GM23248 (cell line): Measurements from ENCODE around the gene C20orf144. TPM values are rescaled to one million over a fixed set of nuclear protein-coding genes. Genes with fewer than 3 reads are reported as not detected.

Source experiments
- DNase-seq: peaks from one replicate; pipeline ENCODE4 v3.0.0-alpha.2; 2015
- H2AFZ ChIP-seq: fragments of 200-600 bp; sonication (generic); 2 replicates; pipeline ENCODE4 v1.6.1; 2016; ENCODE audit warnings: antibody characterized with exemption
- H3F3A ChIP-seq: fragments of 200-600 bp; sonication (generic); 2 replicates; pipeline ENCODE4 v1.6.1; 2016; ENCODE audit warnings: mild to moderate bottlenecking, antibody characterized with exemption, mixed run types; ENCODE audit not compliant: insufficient read depth
- H3K27ac ChIP-seq: fragments of 200-600 bp; sonication (generic); 2 replicates; pipeline ENCODE4 v1.5.1; 2016; ENCODE audit warnings: mild to moderate bottlenecking
- H3K27me3 ChIP-seq: fragments of 200-600 bp; sonication (generic); replicated peaks from 2 replicates; pipeline ENCODE4 v1.6.1; 2016; ENCODE audit warnings: mild to moderate bottlenecking; ENCODE audit not compliant: insufficient read depth
- H3K36me3 ChIP-seq: fragments of 200-600 bp; sonication (generic); 2 replicates; pipeline ENCODE4 v1.6.1; 2016; ENCODE audit warnings: low read depth, mild to moderate bottlenecking
- H3K4me1 ChIP-seq: fragments of 200-600 bp; sonication (generic); 2 replicates; pipeline ENCODE4 v1.6.1; 2016; ENCODE audit warnings: mild to moderate bottlenecking; ENCODE audit not compliant: insufficient read depth
- H3K4me2 ChIP-seq: fragments of 200-600 bp; sonication (generic); one replicate; pipeline ENCODE4 v1.6.1; 2016; ENCODE audit warnings: mild to moderate bottlenecking; ENCODE audit not compliant: unreplicated experiment
- H3K4me3 ChIP-seq: fragments of 200-600 bp; sonication (generic); 2 replicates; pipeline ENCODE4 v1.5.1; 2016; ENCODE audit warnings: mild to moderate bottlenecking
- H3K79me2 ChIP-seq: fragments of 200-600 bp; sonication (generic); 2 replicates; pipeline ENCODE4 v1.6.1; 2016; ENCODE audit warnings: mild to moderate bottlenecking; ENCODE audit not compliant: insufficient read depth
- H3K9ac ChIP-seq: fragments of 200-600 bp; sonication (generic); 2 replicates; pipeline ENCODE4 v1.6.1; 2016; ENCODE audit warnings: mild to moderate bottlenecking
- H3K9me2 ChIP-seq: fragments of 200-600 bp; sonication (generic); 2 replicates; pipeline ENCODE4 v1.6.1; 2016; ENCODE audit warnings: mixed run types, mild to moderate bottlenecking, moderate library complexity; ENCODE audit not compliant: insufficient read depth
- H3K9me3 ChIP-seq: fragments of 200-600 bp; sonication (generic); one replicate; pipeline ENCODE4 v1.6.1; 2017; ENCODE audit warnings: low read depth
- H4K20me1 ChIP-seq: fragments of 200-600 bp; sonication (generic); 2 replicates; pipeline ENCODE4 v1.6.0; 2016; ENCODE audit not compliant: insufficient read depth
- EZH2 ChIP-seq: fragments of 200-600 bp; sonication (generic); IDR thresholded peaks from 2 replicates; pipeline ENCODE4 v1.6.1; 2018; ENCODE audit warnings: antibody characterized with exemption, mild to moderate bottlenecking; ENCODE audit not compliant: insufficient read depth, poor library complexity, severe bottlenecking
- EZH2phosphoT487 ChIP-seq: fragments of 200-600 bp; sonication (generic); IDR thresholded peaks from 2 replicates; pipeline ENCODE4 v1.6.1; 2018; ENCODE audit warnings: antibody characterized with exemption, moderate library complexity, mild to moderate bottlenecking, low read depth; ENCODE audit not compliant: insufficient read depth
- WGBS, 2 experiments: methylation state at CpG; one replicate each; pipeline ENCODE4 v1.1.6; 2015 to 2017; ENCODE audit warnings: low lambda C conversion rate in 2 of 2, low coverage in 1 of 2; ENCODE audit errors: missing lambda C conversion rate in 2 of 2; 5-methylcytosine and 5-hydroxymethylcytosine counted together
- in situ Hi-C: fragments of 300-500 bp; cut with MboI; formaldehyde crosslinking; loops from 2 replicates; pipeline ENCODE4 v1.15.0; 2020
- polyA plus RNA-seq: library from polyadenylated mRNA; unstranded; fragments of >200 nt; fragmentation: Nextera tagmentation; extraction: Ambion mirVana; gene quantifications from 2 replicates; pipeline ENCODE4 v1.2.1, GENCODE V29; 2016
- total RNA-seq: library from RNA; depleted of rRNA; stranded (reverse); fragments of >200 nt; shearing (Covaris generic); gene quantifications from 2 replicates; pipeline ENCODE4 v1.2.3, GENCODE V29; 2014

Gene C20orf144
- total and polyA plus RNA-seq, 2 experiments from 2014 or later = 0.25 TPM; not detected in 1

GRCh38 chr20:33635341-33635740, 26.8 kb upstream of the C20orf144 start:
- peaks cover 16% of the 10 kb centered on the region; the same call in 1 of the 2 replicates for H3K36me3 ChIP-seq
- no peaks in the 10 kb centered on the region for H3K9me2 ChIP-seq
- DNase-seq = no peak
- no peak overlapping the region for H3K27ac ChIP-seq
- no peak overlapping the region for H3K9ac ChIP-seq
- 95 to 100% methylated on average over 3 of the region's 3 CpGs for WGBS, 2 experiments
- no peaks in the 10 kb centered on the region for H3F3A ChIP-seq
- no peak overlapping the region for H2AFZ ChIP-seq
- no peak for TF ChIP-seq EZH2
- no peak for TF ChIP-seq EZH2phosphoT487
- H3K4me1 ChIP-seq = no peaks in the 10 kb centered on the region
- no peaks in the 10 kb centered on the region for H4K20me1 ChIP-seq
- no peak overlapping the region for H3K4me3 ChIP-seq
- H3K9me3 ChIP-seq = no peaks in the 10 kb centered on the region
- no peaks in the 10 kb centered on the region for H3K79me2 ChIP-seq
- no peak overlapping the region for H3K4me2 ChIP-seq
- H3K27me3 ChIP-seq = no peaks in the 10 kb centered on the region
- in situ Hi-C loops = no loop called here

GRCh38 chr20:33636776-33637175, 25.4 kb upstream of the C20orf144 start:
- Histone ChIP-seq H3K27me3 (no peaks in the 10 kb centered on the region), H4K20me1 (no peaks in the 10 kb centered on the region), H2AFZ (no peak overlapping the region), H3F3A (no peaks in the 10 kb centered on the region), H3K9me2 (no peaks in the 10 kb centered on the region), H3K27ac (no peak overlapping the region), H3K4me2 (no peak overlapping the region), H3K4me1 (no peaks in the 10 kb centered on the region), H3K36me3 (peaks cover 14% of the 10 kb centered on the region; the same call in 1 of the 2 replicates), H3K9ac (no peak overlapping the region), H3K4me3 (no peak overlapping the region), H3K79me2 (no peaks in the 10 kb centered on the region), H3K9me3 (no peaks in the 10 kb centered on the region)
- DNase-seq = no peak
- no peak for TF ChIP-seq EZH2phosphoT487
- TF ChIP-seq EZH2 = no peak
- 94% methylated on average over 1 of the region's 1 CpG for WGBS, 2 experiments
- in situ Hi-C loops = no loop called here

- no peak overlapping the region for H2AFZ ChIP-seq
- H4K20me1 ChIP-seq = no peaks in the 10 kb centered on the region
- no peaks in the 10 kb centered on the region for H3K4me1 ChIP-seq
- H3K9ac ChIP-seq = no peak overlapping the region
- H3K27ac ChIP-seq = no peak overlapping the region
- in situ Hi-C loops = loop anchor here (10.0 kb wide), 1 partner anchor 55 kb away; no protein-coding TSS in a partner anchor
- H3K9me3 ChIP-seq = no peaks in the 10 kb centered on the region
- no peak overlapping the region for H3K4me3 ChIP-seq
- DNase-seq = no peak
- 93 to 97% methylated on average over 13 of the region's 13 CpGs for WGBS, 2 experiments
- no peaks in the 10 kb centered on the region for H3K79me2 ChIP-seq
- H3F3A ChIP-seq = no peaks in the 10 kb centered on the region
- no peak overlapping the region for H3K4me2 ChIP-seq
- TF ChIP-seq EZH2phosphoT487 = no peak
- no peak for TF ChIP-seq EZH2
- peaks cover 19% of the 10 kb centered on the region; the same call in 1 of the 2 replicates for H3K36me3 ChIP-seq
- H3K9me2 ChIP-seq = no peaks in the 10 kb centered on the region
- no peaks in the 10 kb centered on the region for H3K27me3 ChIP-seq
Observed at GRCh38 chr20:33640287-33640686, 21.8 kb upstream of the C20orf144 start.

GRCh38 chr20:33644313-33645071, 17.6 kb upstream of the C20orf144 start:
- Histone ChIP-seq H3K36me3 (peaks cover 17% of the 10 kb centered on the region; the same call in 1 of the 2 replicates), H3K9me2 (no peaks in the 10 kb centered on the region), H3K9me3 (no peaks in the 10 kb centered on the region), H3K79me2 (no peaks in the 10 kb centered on the region), H3K27ac (no peak overlapping the region), H3K4me2 (no peak overlapping the region), H3F3A (peaks cover 15% of the 10 kb centered on the region; the same call in 1 of the 2 replicates), H3K27me3 (no peaks in the 10 kb centered on the region), H2AFZ (no peak overlapping the region), H3K9ac (no peak overlapping the region), H4K20me1 (no peaks in the 10 kb centered on the region), H3K4me3 (no peak overlapping the region), H3K4me1 (peaks cover 18% of the 10 kb centered on the region)
- in situ Hi-C loops = loop anchor here (10.0 kb wide), 1 partner anchor 60 kb away; no protein-coding TSS in a partner anchor
- TF ChIP-seq EZH2 = no peak
- TF ChIP-seq EZH2phosphoT487 = no peak
- WGBS, 2 experiments = 92 to 95% methylated on average over 25 to 27 of the region's 28 CpGs
- DNase-seq = no peak
